Muscle layer of colon (tissue), 2 donors: ENCODE measurements around the gene SLC17A9.

Experiments
- H3K27ac ChIP-seq: one replicate; pipeline ENCODE4 v1.7.0; 2013; ENCODE audit warnings: low read depth, mild to moderate bottlenecking, low read length, moderate library complexity
- H3K27me3 ChIP-seq, 2 donors: one replicate each; pipeline ENCODE4 v1.7.0; 2013; ENCODE audit warnings: low read length in 2 of 2, mild to moderate bottlenecking in 2 of 2; ENCODE audit not compliant: insufficient read depth in 2 of 2, control insufficient read depth in 1 of 2
- H3K36me3 ChIP-seq: one replicate; pipeline ENCODE4 v1.7.0; 2013; ENCODE audit warnings: mild to moderate bottlenecking, low read length; ENCODE audit not compliant: insufficient read depth
- H3K4me1 ChIP-seq: one replicate; pipeline ENCODE4 v1.7.0; 2013; ENCODE audit warnings: mild to moderate bottlenecking, low read length; ENCODE audit not compliant: insufficient read depth
- H3K4me3 ChIP-seq, 2 donors: one replicate each; pipeline ENCODE4 v1.7.0; 2013; ENCODE audit warnings: low read length in 2 of 2, low read depth in 1 of 2, mild to moderate bottlenecking in 1 of 2, moderate library complexity in 1 of 2
- H3K9ac ChIP-seq: one replicate; pipeline ENCODE4 v1.7.0; 2013; ENCODE audit warnings: low read length
- H3K9me3 ChIP-seq: one replicate; pipeline ENCODE4 v1.7.0; 2013; ENCODE audit warnings: mild to moderate bottlenecking, low read length
- donor health status: abdominal sarcoma.
- donor health status: Adenocarcinoma of cecum.

The SLC17A9 gene

DNA sequence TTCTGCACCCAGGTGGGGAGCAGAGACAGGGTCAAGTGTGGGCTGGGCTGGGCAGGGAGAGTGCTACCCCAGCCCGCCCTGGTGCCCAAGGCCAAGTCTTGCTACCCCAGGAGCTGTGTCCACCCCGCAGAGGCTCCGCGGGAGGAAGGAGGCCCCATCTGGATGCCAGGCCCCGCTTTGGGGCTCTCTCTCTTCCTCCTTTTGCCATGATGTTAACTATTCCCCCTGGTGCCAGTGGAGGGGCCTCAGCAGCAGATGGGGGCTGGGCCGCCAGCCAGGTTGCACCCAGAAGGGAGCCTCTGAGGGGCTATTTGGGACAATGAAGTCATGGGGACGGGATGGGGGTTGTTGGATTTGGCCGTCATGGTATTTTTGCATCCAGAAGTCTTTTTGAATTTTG lies 9.3 kb downstream of the SLC17A9 start:
- Histone ChIP-seq H3K36me3 (no peaks in the 10 kb centered on the region), H3K4me1 (no peaks in the 10 kb centered on the region), H3K9me3 (no peaks in the 10 kb centered on the region), H3K4me3 (no peak overlapping the region), H3K9ac (no peak overlapping the region), H3K27ac (no peak overlapping the region), H3K27me3 (no peaks in the 10 kb centered on the region)

DNA sequence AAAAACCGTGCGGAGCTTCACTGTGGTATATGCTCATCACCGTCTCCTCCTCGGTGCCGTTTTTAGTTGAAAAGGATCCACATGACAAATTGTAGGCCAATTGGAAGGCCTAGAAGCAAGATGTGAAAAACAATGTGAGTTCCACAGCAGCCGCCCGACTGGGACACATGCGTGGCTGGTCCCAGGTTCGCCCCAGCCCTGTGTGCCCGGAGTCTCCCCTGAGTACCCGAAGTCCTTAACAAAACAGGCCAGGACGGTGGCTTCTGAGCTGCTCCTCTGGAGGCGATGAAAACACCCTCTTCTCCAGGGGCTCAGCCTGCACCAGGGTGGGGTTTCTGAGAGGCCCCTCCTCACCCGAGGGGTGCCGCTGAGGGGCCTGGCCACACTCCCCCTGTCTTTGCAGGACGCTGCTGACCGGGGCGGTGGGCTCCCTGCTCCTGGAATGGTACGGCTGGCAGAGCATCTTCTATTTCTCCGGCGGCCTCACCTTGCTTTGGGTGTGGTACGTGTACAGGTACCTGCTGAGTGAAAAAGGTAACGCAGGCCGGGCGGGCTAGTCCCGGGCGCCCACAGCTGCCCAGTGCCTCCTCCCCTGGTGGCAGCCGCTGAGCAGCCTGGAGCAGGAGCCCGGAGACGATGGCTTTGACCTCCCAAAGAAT lies 9.8 kb downstream of the SLC17A9 start:
- Histone ChIP-seq H3K4me1 (no peaks in the 10 kb centered on the region), H3K27me3 (no peaks in the 10 kb centered on the region), H3K9ac (no peak overlapping the region), H3K27ac (no peak overlapping the region), H3K36me3 (no peaks in the 10 kb centered on the region), H3K9me3 (no peaks in the 10 kb centered on the region), H3K4me3 (no peak overlapping the region)

GRCh38 chr20:62962891-62963613 lies 10.5 kb downstream of the SLC17A9 start:
- Histone ChIP-seq H3K9ac (no peak overlapping the region), H3K4me1 (no peaks in the 10 kb centered on the region), H3K27ac (no peak overlapping the region), H3K27me3 (no peaks in the 10 kb centered on the region), H3K4me3 (no peak overlapping the region), H3K36me3 (no peaks in the 10 kb centered on the region), H3K9me3 (no peaks in the 10 kb centered on the region)

- no peaks in the 10 kb centered on the region for H3K9me3 ChIP-seq
- no peaks in the 10 kb centered on the region for H3K27me3 ChIP-seq
- no peak overlapping the region for H3K4me3 ChIP-seq
- no peak overlapping the region for H3K9ac ChIP-seq
- H3K27ac ChIP-seq: no peak overlapping the region
- H3K36me3 ChIP-seq: no peaks in the 10 kb centered on the region
- H3K4me1 ChIP-seq: no peaks in the 10 kb centered on the region
Observed at GRCh38 chr20:62963614-62964397, 11.3 kb downstream of the SLC17A9 start.

- Histone ChIP-seq H3K27ac (no peak overlapping the region), H3K27me3 (peaks cover 0 to 4% of the 10 kb centered on the region in 2 donors), H3K4me1 (no peaks in the 10 kb centered on the region), H3K4me3 (no peak overlapping the region), H3K9me3 (no peaks in the 10 kb centered on the region), H3K9ac (no peak overlapping the region), H3K36me3 (no peaks in the 10 kb centered on the region)
Observed at GRCh38 chr20:62964700-62965099, 12.2 kb downstream of the SLC17A9 start.

GRCh38 chr20:62965363-62965771 lies 12.9 kb downstream of the SLC17A9 start:
- Histone ChIP-seq H3K27me3 (peaks cover 0 to 11% of the 10 kb centered on the region in 2 donors), H3K27ac (no peak overlapping the region), H3K36me3 (no peaks in the 10 kb centered on the region), H3K9ac (no peak overlapping the region), H3K4me1 (no peaks in the 10 kb centered on the region), H3K9me3 (no peaks in the 10 kb centered on the region), H3K4me3 (no peak overlapping the region)

GRCh38 chr20:62966212-62967148 lies 14.0 kb downstream of the SLC17A9 start:
- Histone ChIP-seq H3K9ac (no peak overlapping the region), H3K4me1 (no peaks in the 10 kb centered on the region), H3K27ac (no peak overlapping the region), H3K27me3 (peaks cover 4 to 22% of the 10 kb centered on the region in 2 donors), H3K4me3 (no peak overlapping the region), H3K9me3 (no peaks in the 10 kb centered on the region), H3K36me3 (no peaks in the 10 kb centered on the region)

DNA sequence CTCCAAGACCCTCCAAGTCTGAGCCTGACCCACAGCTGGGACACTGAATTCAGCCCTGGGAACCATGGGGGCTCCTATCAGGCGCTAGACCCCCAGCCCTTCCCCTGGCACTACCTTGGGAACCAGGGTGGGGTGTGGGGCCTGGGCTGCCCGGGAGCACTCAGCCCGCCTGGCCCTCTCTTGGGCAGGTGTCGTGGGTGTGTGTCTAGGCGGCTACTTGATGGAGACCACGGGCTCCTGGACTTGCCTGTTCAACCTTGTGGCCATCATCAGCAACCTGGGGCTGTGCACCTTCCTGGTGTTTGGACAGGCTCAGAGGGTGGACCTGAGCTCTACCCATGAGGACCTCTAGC lies 14.6 kb downstream of the SLC17A9 start:
- no peak overlapping the region for H3K9ac ChIP-seq
- H3K27ac ChIP-seq: no peak overlapping the region
- no peaks in the 10 kb centered on the region for H3K4me1 ChIP-seq
- no peak overlapping the region for H3K4me3 ChIP-seq
- H3K36me3 ChIP-seq: no peaks in the 10 kb centered on the region
- no peaks in the 10 kb centered on the region for H3K9me3 ChIP-seq
- peaks cover 10 to 28% of the 10 kb centered on the region in 2 donors for H3K27me3 ChIP-seq

- Histone ChIP-seq H3K27ac (no peak overlapping the region), H3K9ac (no peak overlapping the region), H3K27me3 (peaks cover 11 to 34% of the 10 kb centered on the region in 2 donors), H3K9me3 (no peaks in the 10 kb centered on the region), H3K36me3 (no peaks in the 10 kb centered on the region), H3K4me1 (peaks cover 2% of the 10 kb centered on the region), H3K4me3 (no peak overlapping the region)
Observed at GRCh38 chr20:62967628-62968351, 15.3 kb downstream of the SLC17A9 start.

GRCh38 chr20:62968378-62969178 lies 16.1 kb downstream of the SLC17A9 start:
- Histone ChIP-seq H3K4me1 (peaks cover 3% of the 10 kb centered on the region), H3K9me3 (no peaks in the 10 kb centered on the region), H3K27me3 (peaks cover 11 to 42% of the 10 kb centered on the region in 2 donors), H3K36me3 (no peaks in the 10 kb centered on the region), H3K27ac (no peak overlapping the region), H3K9ac (no peak overlapping the region), H3K4me3 (no peak overlapping the region)
